ENCODE results near the gene HIC2. TPM values are rescaled to one million over a fixed set of nuclear protein-coding genes. Genes with fewer than 3 reads are reported as not detected.
A peak's percentile ranks its signal among the peaks of the same experiment; 100 is the strongest.
"Not testable (repeated sequence)": the region's sequence is repeated elsewhere in the genome, so short reads cannot be mapped to it uniquely, and the experiment has no call there.

HIC2 gene
- total RNA-seq, 2 donors from 2014 or later: 7.4 to 9.7 TPM

DNA sequence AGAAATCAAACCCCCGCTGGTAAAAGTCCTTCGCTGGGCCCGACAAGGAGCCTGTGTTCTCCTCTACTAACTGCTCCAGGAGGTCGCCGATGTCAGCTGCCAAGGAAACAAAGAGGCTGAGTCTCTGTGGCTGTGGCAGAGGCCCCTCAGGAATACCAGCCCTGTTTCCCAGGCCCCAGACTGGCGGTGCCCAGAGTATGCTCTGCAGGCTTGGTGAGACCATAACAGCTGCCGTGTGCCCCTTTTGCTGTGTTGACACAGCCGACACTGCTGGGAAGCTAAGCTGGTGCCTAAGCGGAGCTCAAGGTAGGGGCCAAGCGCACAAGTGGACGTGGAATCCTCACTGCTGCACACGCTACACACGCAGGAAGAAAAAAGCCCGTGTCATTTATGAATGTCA, 66.9 kb downstream of the HIC2 start:
- H3K4me3 Mint-ChIP-seq; DNase-seq (ENCODE audit: low spot score); H3K27me3 Mint-ChIP-seq; H3K4me1 Mint-ChIP-seq (ENCODE audit: low read depth in 2 of 2); ATAC-seq; H3K36me3 Mint-ChIP-seq; H3K9me3 Mint-ChIP-seq; H3K27ac Mint-ChIP-seq: not testable (repeated sequence)

GRCh38 chr22:21487723-21488122, 70.6 kb downstream of the HIC2 start:
- ATAC-seq: peak in 1 of 2 donors; percentile 40
- not testable (repeated sequence) for H3K27ac Mint-ChIP-seq; H3K36me3 Mint-ChIP-seq; H3K9me3 Mint-ChIP-seq; DNase-seq (ENCODE audit: low spot score); H3K4me3 Mint-ChIP-seq; H3K4me1 Mint-ChIP-seq (ENCODE audit: low read depth in 2 of 2); H3K27me3 Mint-ChIP-seq

GRCh38 chr22:21489149-21489680, 72.0 kb downstream of the HIC2 start:
- H3K4me3 Mint-ChIP-seq; H3K36me3 Mint-ChIP-seq; H3K27me3 Mint-ChIP-seq; ATAC-seq; DNase-seq (ENCODE audit: low spot score); H3K9me3 Mint-ChIP-seq; H3K4me1 Mint-ChIP-seq (ENCODE audit: low read depth in 2 of 2); H3K27ac Mint-ChIP-seq: not testable (repeated sequence)

DNA sequence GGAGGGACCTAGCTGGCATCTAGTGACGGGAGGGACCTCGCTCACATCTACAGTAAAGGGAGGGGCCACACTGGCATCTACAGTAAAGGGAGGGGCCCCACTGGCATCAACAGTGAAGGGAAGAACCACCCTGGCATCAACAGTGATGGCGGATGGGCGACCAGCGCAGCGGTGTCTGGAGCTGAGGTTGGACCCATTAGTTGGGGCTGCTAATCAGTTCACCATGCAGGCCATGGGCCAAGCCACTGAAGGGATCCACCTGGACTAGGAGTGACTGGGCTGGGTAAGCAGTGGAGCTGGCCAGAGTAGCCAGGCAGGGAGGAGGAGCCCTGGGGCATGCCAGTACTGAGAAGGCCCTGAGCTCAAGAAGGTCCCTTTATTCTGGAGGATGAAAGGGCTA, 73.4 kb downstream of the HIC2 start:
- ATAC-seq; DNase-seq (ENCODE audit: low spot score); H3K27me3 Mint-ChIP-seq; H3K36me3 Mint-ChIP-seq; H3K4me1 Mint-ChIP-seq (ENCODE audit: low read depth in 2 of 2); H3K9me3 Mint-ChIP-seq; H3K27ac Mint-ChIP-seq; H3K4me3 Mint-ChIP-seq: not testable (repeated sequence)

- not testable (repeated sequence) for H3K27ac Mint-ChIP-seq; H3K36me3 Mint-ChIP-seq; H3K4me1 Mint-ChIP-seq (ENCODE audit: low read depth in 2 of 2); H3K9me3 Mint-ChIP-seq; H3K27me3 Mint-ChIP-seq; H3K4me3 Mint-ChIP-seq; DNase-seq (ENCODE audit: low spot score); ATAC-seq
These were observed 75.1 kb downstream of the HIC2 start for GRCh38 chr22:21492271-21492670.

DNA sequence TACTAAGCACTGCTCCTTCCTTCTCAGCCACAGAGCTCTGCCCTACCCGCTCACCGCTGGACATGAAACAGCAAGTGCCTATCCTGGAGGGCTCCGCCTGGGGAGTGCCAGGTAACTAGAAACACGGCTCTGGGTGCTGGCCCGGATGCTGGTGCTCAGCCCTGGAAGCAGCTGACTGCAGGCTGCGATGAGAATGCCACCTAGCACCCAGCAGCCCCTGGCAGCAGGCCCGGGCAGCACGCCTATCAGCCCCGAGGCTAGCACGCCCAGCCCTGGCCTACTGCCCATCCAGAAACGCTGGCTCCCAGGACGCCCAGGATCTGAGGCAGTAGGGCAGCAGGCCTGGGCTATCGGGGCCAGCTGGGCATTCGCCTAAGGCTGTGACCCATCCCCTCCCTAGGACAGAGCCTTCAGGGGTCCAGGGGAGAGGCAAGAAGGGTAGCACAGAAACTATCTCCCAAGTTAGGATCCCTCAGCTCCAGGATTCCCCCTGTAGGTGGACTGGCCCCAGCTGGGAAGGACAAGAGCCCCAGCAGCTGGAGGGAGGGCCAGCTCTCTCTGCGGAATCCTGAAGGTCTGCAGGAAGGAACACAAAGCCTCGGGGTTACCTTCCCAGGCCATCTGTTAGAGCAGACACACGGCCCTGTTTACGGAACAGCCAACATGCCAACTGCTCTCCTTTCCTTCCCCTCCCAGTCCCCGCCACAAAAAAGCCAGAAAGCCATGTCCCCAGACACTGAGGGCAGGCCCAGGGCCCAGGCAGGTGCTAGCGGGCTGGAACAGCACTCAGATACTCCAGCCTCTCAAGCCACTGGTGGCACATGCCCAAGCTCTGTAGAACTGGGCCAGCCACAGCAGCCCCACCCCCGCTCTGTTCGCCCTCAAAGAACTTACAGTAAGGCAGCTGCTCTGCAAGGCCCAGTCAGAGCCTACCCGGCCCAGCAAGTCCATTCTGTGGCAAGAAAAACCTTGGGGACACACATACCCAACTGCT, 76.9 kb downstream of the HIC2 start:
- not testable (repeated sequence) for H3K36me3 Mint-ChIP-seq; DNase-seq (ENCODE audit: low spot score); ATAC-seq; H3K27ac Mint-ChIP-seq; H3K4me3 Mint-ChIP-seq; H3K9me3 Mint-ChIP-seq; H3K4me1 Mint-ChIP-seq (ENCODE audit: low read depth in 2 of 2); H3K27me3 Mint-ChIP-seq

- H3K36me3 Mint-ChIP-seq; H3K27ac Mint-ChIP-seq; H3K4me3 Mint-ChIP-seq; H3K9me3 Mint-ChIP-seq; H3K4me1 Mint-ChIP-seq (ENCODE audit: low read depth in 2 of 2); H3K27me3 Mint-ChIP-seq; ATAC-seq; DNase-seq (ENCODE audit: low spot score): not testable (repeated sequence)
These were observed 80.8 kb downstream of the HIC2 start for GRCh38 chr22:21497984-21498383.

- DNase-seq (ENCODE audit: low spot score); H3K4me1 Mint-ChIP-seq (ENCODE audit: low read depth in 2 of 2): not testable (repeated sequence)
These were observed 81.3 kb downstream of the HIC2 start for GRCh38 chr22:21498489-21498888.

GRCh38 chr22:21499623-21500506, 82.7 kb downstream of the HIC2 start:
- H3K27ac Mint-ChIP-seq; H3K36me3 Mint-ChIP-seq; H3K4me3 Mint-ChIP-seq; DNase-seq (ENCODE audit: low spot score); H3K4me1 Mint-ChIP-seq (ENCODE audit: low read depth in 2 of 2); H3K9me3 Mint-ChIP-seq; H3K27me3 Mint-ChIP-seq: not testable (repeated sequence)
- ATAC-seq: peak in 1 of 2 donors; percentile 85

More at GRCh38 chr22:21498489-21498888, 81.3 kb downstream of the HIC2 start:
- ATAC-seq, H3K4me3 Mint-ChIP-seq, H3K36me3 Mint-ChIP-seq, H3K9me3 Mint-ChIP-seq, H3K27ac Mint-ChIP-seq, H3K27me3 Mint-ChIP-seq: not testable (repeated sequence)

Other genes starting within 250 kb of the HIC2 start
- 1 to 10 TPM in 1 of 2 donors, under 1 TPM in 1; 0.14 to 1.4 TPM for gene RIMBP3B, start 33.6 kb upstream of the HIC2 start, total RNA-seq
- gene TMEM191C, start 50.0 kb downstream of the HIC2 start, total RNA-seq: 1 to 10 TPM; 1.4 to 3.5 TPM
- gene RIMBP3C, start 134.1 kb downstream of the HIC2 start, total RNA-seq: 1 to 10 TPM in 1 of 2 donors, under 1 TPM in 1; 0.50 to 1.4 TPM
- 100 to 1,000 TPM in 1 of 2 donors, 10 to 100 TPM in 1; 86.3 to 114 TPM for gene UBE2L3, start 150.3 kb downstream of the HIC2 start, total RNA-seq
- 10 to 100 TPM; 43.1 to 68.6 TPM for gene YDJC, start 212.7 kb downstream of the HIC2 start, total RNA-seq
- gene CCDC116, start 215.4 kb downstream of the HIC2 start, total RNA-seq: 1 to 10 TPM; 2.0 to 2.5 TPM
- gene SDF2L1, start 224.9 kb downstream of the HIC2 start, total RNA-seq: 100 to 1,000 TPM; 102 to 127 TPM
- 10 to 100 TPM; 50.4 to 62.9 TPM for gene PPIL2, start 248.6 kb downstream of the HIC2 start, total RNA-seq

Measured in natural killer cell treated with Interleukin-12 subunit alpha and Interleukin-12 subunit beta and Interleukin-15 and Interleukin-18, amount 100 ng/mL, for 72 hours (primary cell).